Activated CD4-positive, alpha-beta T cell treated with anti-CD3 and anti-CD28 coated beads for 36 hours (primary cell): ENCODE results near the gene SSBP2. TPM values are rescaled to one million over a fixed set of nuclear protein-coding genes. Genes with fewer than 3 reads are reported as not detected.

ENCODE experiments used
- ATAC-seq: fragments of 200-7000 bp; cut with Tn5 transposase; one replicate; pipeline ENCODE4 v1.10.0; 2021; ENCODE audit warnings: mild to moderate bottlenecking, moderate library complexity
- CTCF ChIA-PET: fragments of 350-600 bp; sonication (Branson Sonifier 250); formaldehyde crosslinking; loops from one replicate; lab custom pipeline; 2021; ENCODE audit warnings: antibody characterized with exemption; lab: Charles Lee
- POLR2A ChIA-PET: fragments of 350-600 bp; sonication (Branson Sonifier 250); formaldehyde crosslinking; loops from one replicate; lab custom pipeline; 2021; ENCODE audit warnings: antibody characterized with exemption, inconsistent platforms; lab: Charles Lee
- DNase-seq: peaks from one replicate; pipeline ENCODE4 v3.0.0-alpha.2; 2020
- H3K27ac Mint-ChIP-seq: one replicate; pipeline ENCODE4 v1.8.0; 2021; ENCODE audit warnings: mixed read lengths
- H3K27me3 Mint-ChIP-seq: one replicate; pipeline ENCODE4 v1.8.0; 2021; ENCODE audit warnings: mixed read lengths
- H3K36me3 Mint-ChIP-seq: one replicate; pipeline ENCODE4 v1.8.0; 2021; ENCODE audit warnings: low read depth, mixed read lengths
- H3K4me1 Mint-ChIP-seq: one replicate; pipeline ENCODE4 v1.8.0; 2021; ENCODE audit warnings: mixed read lengths
- H3K4me3 Mint-ChIP-seq: one replicate; pipeline ENCODE4 v1.8.0; 2021; ENCODE audit warnings: mild to moderate bottlenecking, moderate library complexity, mixed read lengths
- H3K9me3 Mint-ChIP-seq: one replicate; pipeline ENCODE4 v1.8.0; 2021; ENCODE audit warnings: low read depth, mixed read lengths
- intact Hi-C, 2 experiments: fragments of 100-400 bp; cut with DNase I in 1 of 2; cut with micrococcal nuclease in 1 of 2; formaldehyde crosslinking; loops; one replicate each; pipeline versions ENCODE4 v1.14.2 to v1.15.1; 2022 to 2024; cut with DNase I, micrococcal nuclease
- total RNA-seq, 2 experiments: library from RNA; stranded (reverse); gene quantifications; one replicate each; pipeline ENCODE4 v1.2.3, GENCODE V29; 2021

SSBP2 gene
- total RNA-seq, 2 experiments from 2014 or later: 16.9 to 21.4 TPM

DNA sequence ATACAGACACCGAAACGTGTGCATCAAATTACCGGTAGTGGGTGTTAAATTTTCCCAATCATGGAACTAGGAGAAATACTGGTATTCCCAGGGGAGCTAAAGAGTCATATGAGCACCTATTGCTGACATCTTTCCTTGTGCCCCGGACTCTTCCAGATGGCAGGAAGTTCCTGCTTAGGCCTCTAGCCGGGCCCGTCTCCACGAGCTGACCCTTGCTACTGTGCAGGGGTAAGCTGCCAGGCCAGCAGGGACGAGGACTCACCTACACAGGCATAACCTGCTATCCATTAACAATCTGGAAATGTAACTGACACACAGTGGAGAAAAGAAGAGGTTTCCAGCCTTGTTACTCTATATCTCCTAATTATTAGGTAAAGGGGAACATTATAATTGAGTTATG, 16.2 kb upstream of the SSBP2 start:
- POLR2A ChIA-PET: no interaction called here
- H3K27ac Mint-ChIP-seq: no peak overlapping the region
- H3K4me3 Mint-ChIP-seq: no peak overlapping the region
- no peaks in the 10 kb centered on the region for H3K36me3 Mint-ChIP-seq
- no peak for DNase-seq
- CTCF ChIA-PET: interaction anchor here (0.8 to 1.4 kb wide), 3 partner anchors 14 to 23 kb away, joined by 3 to 4 read pairs (median 3); no protein-coding TSS in a partner anchor
- ATAC-seq: no peak
- H3K9me3 Mint-ChIP-seq: no peaks in the 10 kb centered on the region
- H3K4me1 Mint-ChIP-seq: peaks cover 9% of the 10 kb centered on the region
- no peaks in the 10 kb centered on the region for H3K27me3 Mint-ChIP-seq
- intact Hi-C loops: no loop called here

DNA sequence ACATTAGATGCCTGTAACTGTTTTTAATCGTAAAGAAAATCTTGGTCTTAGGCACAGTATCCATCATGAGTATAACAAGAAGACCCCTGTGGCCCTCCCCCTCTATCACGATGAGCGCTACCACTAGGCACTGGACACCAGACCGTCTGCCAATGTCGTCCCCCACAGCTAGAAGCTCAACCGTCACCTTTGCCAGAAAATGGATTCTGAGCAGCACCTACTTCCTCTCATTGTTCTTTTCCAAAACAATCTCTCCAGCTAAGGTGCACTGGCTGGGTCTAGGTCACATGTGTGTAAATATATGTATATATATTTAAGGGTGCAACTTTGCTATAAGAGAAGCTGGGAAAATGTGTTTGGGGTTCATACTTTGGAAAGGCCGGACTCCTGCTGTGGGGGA, 15.7 kb upstream of the SSBP2 start:
- CTCF ChIA-PET: interaction anchor here (0.8 to 1.4 kb wide), 4 partner anchors 12 to 23 kb away, joined by 3 to 4 read pairs (median 4); no protein-coding TSS in a partner anchor
- intact Hi-C loops: no loop called here
- ATAC-seq (no peak), DNase-seq (no peak)
- Mint-ChIP-seq H3K27ac (no peak overlapping the region), H3K4me1 (peaks cover 10% of the 10 kb centered on the region), H3K36me3 (no peaks in the 10 kb centered on the region), H3K4me3 (no peak overlapping the region), H3K9me3 (no peaks in the 10 kb centered on the region), H3K27me3 (no peaks in the 10 kb centered on the region)
- POLR2A ChIA-PET: interaction anchor here (0.6 kb wide), 1 partner anchor 903 kb away, joined by 4 read pairs; no protein-coding TSS in a partner anchor

DNA sequence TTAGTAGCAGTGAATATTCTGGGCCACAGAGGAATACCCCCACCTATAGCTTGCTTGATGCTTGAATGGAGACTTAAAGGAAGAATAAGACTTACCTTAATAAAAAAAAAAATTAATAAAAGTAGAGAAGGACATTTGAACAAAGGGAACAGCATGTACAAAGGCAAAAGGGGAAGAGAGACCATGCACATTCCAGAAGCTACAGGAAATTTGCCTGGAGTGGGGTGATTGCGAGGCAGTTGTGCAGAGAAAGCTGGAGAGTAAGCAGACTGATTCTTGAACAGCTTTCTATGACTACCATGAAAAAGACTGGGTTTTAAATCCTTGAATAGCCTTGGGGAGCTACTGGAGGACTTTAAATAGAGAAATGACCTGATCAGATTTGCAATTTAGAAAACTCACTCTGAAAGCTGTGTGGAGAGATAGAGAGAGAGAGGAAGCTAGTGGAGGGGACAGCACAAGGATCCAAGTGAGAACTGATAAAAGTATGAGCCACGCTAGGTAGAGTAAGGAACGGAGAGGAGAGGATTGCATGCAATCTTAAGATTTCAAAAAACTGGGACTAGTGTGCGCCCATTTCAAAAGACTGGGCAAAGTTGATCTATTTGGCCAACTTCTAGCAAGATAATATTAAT, 12.5 kb upstream of the SSBP2 start:
- ATAC-seq: no peak
- ChIA-PET CTCF (no interaction called here), POLR2A (no interaction called here)
- DNase-seq: no peak
- Mint-ChIP-seq H3K27ac (no peak overlapping the region), H3K36me3 (no peaks in the 10 kb centered on the region), H3K9me3 (no peaks in the 10 kb centered on the region), H3K4me3 (no peak overlapping the region), H3K27me3 (no peaks in the 10 kb centered on the region), H3K4me1 (peaks cover 24% of the 10 kb centered on the region)
- intact Hi-C loops: no loop called here

DNA sequence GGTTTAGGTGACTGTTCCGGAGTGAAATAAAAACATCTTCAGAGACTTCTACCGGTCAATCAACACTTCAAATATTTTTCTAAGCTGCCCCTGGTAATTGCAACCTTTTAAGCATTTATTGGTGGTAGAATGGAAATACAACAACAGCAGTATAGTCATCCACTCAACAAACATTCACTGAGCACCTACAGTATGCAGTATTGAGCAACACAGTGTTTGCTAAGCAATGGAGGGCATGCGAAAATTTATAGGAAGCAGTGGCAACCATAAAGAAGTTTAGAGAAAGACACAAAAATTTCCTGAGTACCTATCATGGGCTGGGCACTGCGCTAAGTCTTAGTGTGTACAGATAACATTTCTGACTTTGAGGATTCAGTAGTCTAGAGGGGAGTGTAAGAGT, 12.0 kb upstream of the SSBP2 start:
- no peaks in the 10 kb centered on the region for H3K9me3 Mint-ChIP-seq
- H3K4me3 Mint-ChIP-seq: no peak overlapping the region
- H3K36me3 Mint-ChIP-seq: no peaks in the 10 kb centered on the region
- ChIA-PET POLR2A (no interaction called here), CTCF (interaction anchor here (1.0 kb wide), 1 partner anchor 261 kb away, joined by 3 read pairs; no protein-coding TSS in a partner anchor)
- H3K27ac Mint-ChIP-seq: no peak overlapping the region
- DNase-seq: no peak
- ATAC-seq: no peak
- peaks cover 24% of the 10 kb centered on the region for H3K4me1 Mint-ChIP-seq
- no peaks in the 10 kb centered on the region for H3K27me3 Mint-ChIP-seq
- intact Hi-C loops: no loop called here

DNA sequence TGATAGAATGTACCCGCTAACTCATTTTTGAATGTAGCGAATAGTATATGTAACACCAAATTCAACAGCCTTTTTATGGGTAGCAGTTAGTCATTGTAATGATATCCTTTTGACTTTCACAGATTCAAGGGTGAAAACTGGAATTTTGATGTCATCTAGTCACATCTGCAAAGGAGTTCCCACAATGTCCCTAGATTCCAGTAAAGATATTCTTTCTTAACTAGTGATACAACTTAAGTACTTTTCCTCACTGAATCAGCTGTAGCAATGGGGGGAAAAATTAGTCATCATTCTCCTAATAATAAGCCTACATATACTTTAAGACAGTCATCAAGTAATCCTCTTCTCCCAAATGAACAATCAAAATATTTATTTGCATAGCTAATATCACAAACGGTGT, 11.5 kb upstream of the SSBP2 start:
- no peak overlapping the region for H3K4me3 Mint-ChIP-seq
- no peaks in the 10 kb centered on the region for H3K27me3 Mint-ChIP-seq
- DNase-seq: no peak
- no peak for ATAC-seq
- POLR2A ChIA-PET: interaction anchor here (1.3 kb wide), 1 partner anchor 11 kb away, joined by 3 read pairs; the partner anchor contains the start of gene SSBP2
- H3K9me3 Mint-ChIP-seq: no peaks in the 10 kb centered on the region
- H3K27ac Mint-ChIP-seq: no peak overlapping the region
- H3K36me3 Mint-ChIP-seq: no peaks in the 10 kb centered on the region
- CTCF ChIA-PET: interaction anchor here (1.0 to 1.4 kb wide), 3 partner anchors 16 to 260 kb away, joined by 3 to 6 read pairs (median 3); no protein-coding TSS in a partner anchor
- H3K4me1 Mint-ChIP-seq: peaks cover 24% of the 10 kb centered on the region
- intact Hi-C loops: no loop called here

DNA sequence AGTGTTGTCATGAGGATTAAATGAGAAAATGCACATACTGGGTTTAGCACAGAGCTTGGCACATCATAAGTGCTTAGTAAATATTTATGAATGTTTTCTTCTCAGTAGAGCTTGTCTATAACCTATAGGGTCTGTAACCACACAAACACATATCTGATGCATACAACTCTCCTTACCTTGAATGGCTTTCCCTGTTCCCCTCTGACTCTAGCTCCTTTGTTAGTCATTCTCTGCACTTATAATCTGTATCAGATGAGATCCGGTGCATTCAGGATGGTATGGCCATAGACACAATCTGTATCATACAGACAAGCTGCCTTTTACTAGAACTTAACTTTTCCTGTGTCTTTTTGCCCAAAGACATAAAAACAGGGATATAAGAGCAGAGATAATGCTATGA, 11.1 kb upstream of the SSBP2 start:
- ChIA-PET CTCF (interaction anchor here (0.9 to 2.1 kb wide), 7 partner anchors 8 to 260 kb away, joined by 3 to 10 read pairs (median 3); partner anchors contain the start of gene SSBP2), POLR2A (interaction anchor here (1.3 kb wide), 1 partner anchor 11 kb away, joined by 3 read pairs; the partner anchor contains the start of gene SSBP2)
- DNase-seq (no peak), ATAC-seq (no peak)
- H3K27ac Mint-ChIP-seq: no peak overlapping the region
- H3K27me3 Mint-ChIP-seq: no peaks in the 10 kb centered on the region
- intact Hi-C loops: no loop called here
- H3K4me1 Mint-ChIP-seq: peaks cover 24% of the 10 kb centered on the region
- H3K36me3 Mint-ChIP-seq: no peaks in the 10 kb centered on the region
- no peak overlapping the region for H3K4me3 Mint-ChIP-seq
- H3K9me3 Mint-ChIP-seq: no peaks in the 10 kb centered on the region

DNA sequence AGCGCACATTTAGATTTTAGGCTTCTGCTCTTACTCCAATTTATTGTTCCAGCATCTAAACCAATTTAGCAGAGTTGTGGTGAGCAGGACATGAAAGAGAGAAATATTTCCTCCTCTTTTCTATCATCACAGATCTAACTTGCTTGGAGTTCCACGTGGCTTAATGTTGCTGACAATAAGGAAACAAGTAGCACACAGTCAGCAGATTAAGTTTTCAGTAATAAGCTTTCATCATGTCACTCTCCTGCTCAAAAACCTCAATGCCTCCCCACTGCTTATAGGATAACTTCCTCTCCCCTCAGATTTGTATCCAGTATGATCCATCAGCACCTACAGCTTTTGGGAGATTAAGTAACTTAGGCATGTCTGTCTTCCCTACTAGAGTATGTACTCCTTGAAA, 10.4 kb upstream of the SSBP2 start:
- ATAC-seq (no peak), DNase-seq (no peak)
- no peak overlapping the region for H3K27ac Mint-ChIP-seq
- CTCF ChIA-PET: interaction anchor here (0.9 to 2.1 kb wide), 6 partner anchors 9 to 96 kb away, joined by 3 to 10 read pairs (median 3); partner anchors contain the start of gene SSBP2
- no peaks in the 10 kb centered on the region for H3K9me3 Mint-ChIP-seq
- intact Hi-C loops: no loop called here
- POLR2A ChIA-PET: interaction anchor here (1.3 kb wide), 1 partner anchor 10 kb away, joined by 3 read pairs; the partner anchor contains the start of gene SSBP2
- H3K27me3 Mint-ChIP-seq: no peaks in the 10 kb centered on the region
- no peaks in the 10 kb centered on the region for H3K36me3 Mint-ChIP-seq
- peaks cover 24% of the 10 kb centered on the region for H3K4me1 Mint-ChIP-seq
- no peak overlapping the region for H3K4me3 Mint-ChIP-seq

DNA sequence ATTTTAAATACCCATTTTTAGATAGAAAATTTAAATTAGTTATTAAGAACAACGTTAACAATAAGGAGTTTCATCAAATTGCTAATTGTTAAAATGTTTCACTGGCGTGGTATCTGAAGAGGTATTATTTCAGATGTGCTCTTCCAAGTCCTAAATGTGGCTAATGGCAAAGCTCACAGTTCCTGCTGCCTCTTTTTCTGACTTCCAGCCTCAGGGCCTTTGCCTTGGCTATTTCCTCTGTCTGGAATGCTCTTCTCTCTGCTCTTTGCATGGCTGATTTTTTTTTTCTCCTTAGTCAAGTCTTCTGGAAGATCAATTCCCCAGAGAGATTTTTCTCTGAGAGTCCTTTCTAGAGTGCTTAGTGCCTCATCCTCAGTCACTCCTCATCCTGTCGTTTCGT, 9.6 kb upstream of the SSBP2 start:
- DNase-seq: no peak
- intact Hi-C loops: no loop called here
- POLR2A ChIA-PET: interaction anchor here (0.6 to 0.7 kb wide), 2 partner anchors 20 to 82 kb away, joined by 4 to 6 read pairs; no protein-coding TSS in a partner anchor
- Mint-ChIP-seq H3K9me3 (no peaks in the 10 kb centered on the region), H3K4me3 (no peak overlapping the region), H3K36me3 (no peaks in the 10 kb centered on the region), H3K4me1 (peaks cover 24% of the 10 kb centered on the region), H3K27ac (peak overlapping the region; percentile 17), H3K27me3 (no peaks in the 10 kb centered on the region)
- CTCF ChIA-PET: interaction anchor here (0.6 to 2.1 kb wide), 4 partner anchors 10 to 44 kb away, joined by 3 to 10 read pairs (median 3); partner anchors contain the start of gene SSBP2
- no peak for ATAC-seq

DNA sequence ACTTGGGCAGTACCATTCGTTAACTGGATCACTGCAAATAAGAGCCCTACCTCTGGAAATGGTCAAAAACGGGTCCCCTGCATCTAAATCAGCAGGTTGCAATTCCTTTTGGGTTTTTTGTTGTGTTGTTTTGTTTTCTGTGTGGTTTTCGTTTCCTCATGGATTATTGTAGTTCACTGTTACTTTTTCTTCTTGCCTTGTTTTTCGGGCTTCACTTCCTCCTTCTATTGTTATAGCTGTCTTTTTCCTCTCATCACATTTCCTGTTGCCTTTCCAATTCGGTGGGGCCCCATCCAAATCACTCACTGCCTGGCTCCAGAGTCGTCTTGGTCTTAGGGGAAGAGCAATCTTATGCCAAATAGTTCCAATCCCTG, 8.7 kb upstream of the SSBP2 start:
- ChIA-PET POLR2A (interaction anchor here (0.6 kb wide), 1 partner anchor 1399 kb away, joined by 12 read pairs; no protein-coding TSS in a partner anchor), CTCF (interaction anchor here (0.6 to 0.9 kb wide), 3 partner anchors 17 to 65 kb away, joined by 3 read pairs; no protein-coding TSS in a partner anchor)
- H3K9me3 Mint-ChIP-seq: no peaks in the 10 kb centered on the region
- H3K36me3 Mint-ChIP-seq: no peaks in the 10 kb centered on the region
- H3K27me3 Mint-ChIP-seq: no peaks in the 10 kb centered on the region
- H3K27ac Mint-ChIP-seq: no peak overlapping the region
- no peak overlapping the region for H3K4me3 Mint-ChIP-seq
- DNase-seq: no peak
- no peak for ATAC-seq
- peaks cover 24% of the 10 kb centered on the region for H3K4me1 Mint-ChIP-seq
- intact Hi-C loops: loop anchor here in 1 of 2 experiments (10.0 kb wide), 1 partner anchor 465 kb away; no protein-coding TSS in a partner anchor

DNA sequence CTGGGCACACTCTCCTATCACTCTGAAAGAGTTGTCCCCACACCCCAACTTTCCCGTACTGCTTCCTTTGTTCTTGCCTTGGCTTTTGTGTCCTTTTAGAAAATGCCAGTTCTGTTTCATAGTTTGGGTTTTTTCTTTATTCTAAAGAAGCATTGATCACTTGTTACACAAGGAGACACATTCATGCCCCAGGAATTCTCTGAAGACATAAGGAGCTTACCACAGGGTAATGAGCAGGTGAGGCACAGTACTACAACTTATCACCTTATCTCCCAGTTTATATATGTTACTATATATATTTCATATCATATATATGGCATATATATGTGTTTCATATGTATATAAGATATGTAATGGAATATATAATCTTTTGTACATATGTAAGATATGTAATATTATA, 6.5 kb upstream of the SSBP2 start:
- Mint-ChIP-seq H3K27me3 (no peaks in the 10 kb centered on the region), H3K27ac (no peak overlapping the region), H3K36me3 (no peaks in the 10 kb centered on the region), H3K4me3 (no peak overlapping the region), H3K4me1 (peaks cover 25% of the 10 kb centered on the region), H3K9me3 (no peaks in the 10 kb centered on the region)
- ChIA-PET CTCF (no interaction called here), POLR2A (no interaction called here)
- ATAC-seq (no peak), DNase-seq (no peak)
- intact Hi-C loops: loop anchor here in 1 of 2 experiments (10.0 kb wide), 1 partner anchor 467 kb away; no protein-coding TSS in a partner anchor

DNA sequence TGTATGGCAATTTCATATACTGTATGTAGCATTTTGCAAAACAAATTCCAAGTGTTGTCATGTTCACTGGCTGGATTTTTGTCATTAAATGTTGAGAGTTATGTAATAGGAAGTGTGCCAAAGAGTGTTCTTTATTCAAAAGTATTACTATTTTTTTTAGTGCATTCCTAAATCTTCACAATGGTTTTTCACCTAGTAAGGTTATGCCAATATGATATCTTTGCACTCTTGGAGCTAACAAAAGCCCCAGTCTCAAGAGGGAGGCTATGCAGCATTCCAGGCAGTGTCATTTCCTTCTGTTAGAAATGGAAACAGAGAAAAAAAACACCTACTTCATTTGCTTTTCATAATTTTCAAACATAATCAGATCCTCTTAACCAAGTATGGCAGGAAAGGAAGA, 5.1 kb upstream of the SSBP2 start:
- no peaks in the 10 kb centered on the region for H3K9me3 Mint-ChIP-seq
- peaks cover 22% of the 10 kb centered on the region for H3K4me1 Mint-ChIP-seq
- H3K4me3 Mint-ChIP-seq: no peak overlapping the region
- DNase-seq: no peak
- H3K27ac Mint-ChIP-seq: no peak overlapping the region
- ChIA-PET POLR2A (no interaction called here), CTCF (interaction anchor here (0.7 to 1.6 kb wide), 5 partner anchors 9 to 96 kb away, joined by 3 to 5 read pairs (median 4); no protein-coding TSS in a partner anchor)
- H3K27me3 Mint-ChIP-seq: no peaks in the 10 kb centered on the region
- intact Hi-C loops: loop anchor here in 1 of 2 experiments (10.0 kb wide), 1 partner anchor 469 kb away; no protein-coding TSS in a partner anchor
- ATAC-seq: no peak
- H3K36me3 Mint-ChIP-seq: no peaks in the 10 kb centered on the region
